K562 (cell line): ENCODE results near the gene F2RL1.

Experiments
- CEBPB ChIP-seq: fragments of 450-650 bp; IDR thresholded peaks from 2 replicates; pipeline ENCODE4 v1.6.1; 2016; ENCODE audit warnings: missing genetic modification characterization, missing compliant biosample characterization
- EZH2 ChIP-seq: IDR thresholded peaks from 2 replicates; pipeline ENCODE4 v1.6.1; 2012; ENCODE audit warnings: low read depth, mild to moderate bottlenecking, inconsistent platforms, low read length, borderline replicate concordance
- JUN ChIP-seq, 2 experiments: sonication (generic) in 1 of 2; formaldehyde crosslinking in 1 of 2; IDR thresholded peaks; 2 replicates each; pipeline versions ENCODE4 v1.6.1 to v1.8.0; 2012 to 2022; ENCODE audit warnings: borderline replicate concordance in 2 of 2, mild to moderate bottlenecking in 2 of 2, improper control_type of control experiment in 1 of 2, low read depth in 1 of 2, low read length in 1 of 2, missing genetic modification reagents in 1 of 2
- KDM5B ChIP-seq: fragments of 200-600 bp; sonication (generic); IDR thresholded peaks from 2 replicates; pipeline ENCODE4 v1.6.1; 2012; ENCODE audit warnings: low read depth, mild to moderate bottlenecking, moderate library complexity, low read length, control low read depth, inconsistent platforms; ENCODE audit not compliant: insufficient replicate concordance
- POLR2AphosphoS5 ChIP-seq: IDR thresholded peaks from 2 replicates; pipeline ENCODE4 v1.6.1; 2011; ENCODE audit warnings: mild to moderate bottlenecking, low read depth, low read length, moderate library complexity; ENCODE audit not compliant: control insufficient read depth, insufficient read depth
- ZNF133 ChIP-seq: fragments of 250-450 bp; sonication (Bioruptor Pico); IDR thresholded peaks from 2 replicates; pipeline ENCODE4 v1.4.0; 2020; ENCODE audit warnings: mild to moderate bottlenecking

DNA sequence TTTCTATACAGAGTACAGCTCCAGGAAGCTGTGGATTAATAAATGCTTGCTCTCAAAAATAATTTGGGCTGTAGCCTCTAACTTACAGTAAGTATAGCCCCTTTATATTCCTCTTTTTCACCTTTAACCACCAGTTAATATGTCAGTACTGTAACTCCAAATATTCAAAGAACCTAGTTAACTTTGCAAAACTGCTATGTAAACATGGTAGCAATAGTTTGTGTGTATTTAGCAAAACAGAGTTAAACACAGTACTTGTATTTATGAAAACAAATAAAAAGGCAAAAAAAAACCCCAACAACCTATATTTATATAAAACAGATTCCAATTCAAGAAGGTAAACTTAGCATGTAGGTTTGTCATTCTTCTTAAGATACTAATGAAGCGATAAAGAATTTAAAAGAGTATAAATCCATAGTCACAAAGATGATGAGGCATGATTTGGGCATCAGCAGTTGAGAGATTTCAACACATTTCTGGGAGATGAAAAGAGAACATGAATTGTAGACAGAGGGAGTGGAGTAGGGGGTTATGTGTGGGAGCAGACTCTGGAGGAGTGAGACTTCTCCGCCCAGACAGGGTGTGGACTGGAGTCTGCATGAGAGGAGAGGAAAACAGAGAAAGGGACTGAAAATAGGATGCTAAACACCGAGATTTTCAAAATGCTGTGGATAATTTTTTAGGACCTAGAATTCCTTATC is 47.0 kb upstream of the F2RL1 start:
- TF ChIP-seq POLR2AphosphoS5 (no peak), CEBPB (tag) (no peak), KDM5B (no peak), ZNF133 (CRISPR knock-in tag) (no peak), JUN (IDR thresholded peaks at IDR 0.05; ENCODE audit: borderline replicate concordance, low read depth, low read length) (no peak), JUN (CRISPR knock-in tag; IDR thresholded peaks at IDR 0.05; ENCODE audit: borderline replicate concordance) (no peak), EZH2 (no peak)
